ENCODE data around the gene HINT3. TPM values are rescaled to one million over a fixed set of nuclear protein-coding genes. Genes with fewer than 3 reads are reported as not detected.

The HINT3 gene
- total and polyA plus RNA-seq, 2 of the 13 experiments (the other 11 are each of a cell fraction or from before 2014, with no cell fraction given) = 3.1 to 22.8 TPM

- TF ChIP-seq ZBTB39 (CRISPR knock-in tag; IDR thresholded peaks at IDR 0.05) (no peak; the same call in 1 of the 2 replicates), ZNF224 (CRISPR knock-in tag; IDR thresholded peaks at IDR 0.05) (peak; percentile 98), FOXJ3 (CRISPR knock-in tag; IDR thresholded peaks at IDR 0.05; ENCODE audit: borderline replicate concordance) (peak; percentile 89), ZNF207 (IDR thresholded peaks at IDR 0.05; ENCODE audit: borderline replicate concordance) (no peak), JDP2 (CRISPR knock-in tag; IDR thresholded peaks at IDR 0.05; ENCODE audit: borderline replicate concordance) (no peak), KAT2B (IDR thresholded peaks at IDR 0.05; ENCODE audit: borderline replicate concordance, low read depth, low read length) (no peak), ELF1 (CRISPR knock-in tag; IDR thresholded peaks at IDR 0.05) (peak; percentile 74), ZNF7 (CRISPR knock-in tag; IDR thresholded peaks at IDR 0.05) (no peak), FLYWCH1 (CRISPR knock-in tag; IDR thresholded peaks at IDR 0.05) (peak; percentile 53; the same call in 1 of the 2 replicates), BORCS8-MEF2B (CRISPR knock-in tag; IDR thresholded peaks at IDR 0.05) (peak; percentile 99), NONO (IDR thresholded peaks at IDR 0.05) (no peak), NONO (CRISPR knock-in tag; conservative IDR thresholded peaks at IDR 0.05) (peak; percentile 98), MIER2 (CRISPR knock-in tag; IDR thresholded peaks at IDR 0.05) (peak; percentile 87), ARHGAP35 (CRISPR knock-in tag; IDR thresholded peaks at IDR 0.05; ENCODE audit: borderline replicate concordance) (peak; percentile 76; the same call in 1 of the 2 replicates), ZNF609 (CRISPR knock-in tag; IDR thresholded peaks at IDR 0.05; ENCODE audit: borderline replicate concordance) (peak; percentile 70; the same call in 1 of the 2 replicates), ZNF724P (CRISPR knock-in tag; IDR thresholded peaks at IDR 0.05; ENCODE audit: borderline replicate concordance) (peak; percentile 62; the same call in 1 of the 2 replicates), GLMP (CRISPR knock-in tag; IDR thresholded peaks at IDR 0.05; ENCODE audit: borderline replicate concordance) (no peak), ZNF564 (CRISPR knock-in tag; IDR thresholded peaks at IDR 0.05) (peak; percentile 56; the same call in 1 of the 2 replicates)
- TF ChIP-seq, protein P1, sequence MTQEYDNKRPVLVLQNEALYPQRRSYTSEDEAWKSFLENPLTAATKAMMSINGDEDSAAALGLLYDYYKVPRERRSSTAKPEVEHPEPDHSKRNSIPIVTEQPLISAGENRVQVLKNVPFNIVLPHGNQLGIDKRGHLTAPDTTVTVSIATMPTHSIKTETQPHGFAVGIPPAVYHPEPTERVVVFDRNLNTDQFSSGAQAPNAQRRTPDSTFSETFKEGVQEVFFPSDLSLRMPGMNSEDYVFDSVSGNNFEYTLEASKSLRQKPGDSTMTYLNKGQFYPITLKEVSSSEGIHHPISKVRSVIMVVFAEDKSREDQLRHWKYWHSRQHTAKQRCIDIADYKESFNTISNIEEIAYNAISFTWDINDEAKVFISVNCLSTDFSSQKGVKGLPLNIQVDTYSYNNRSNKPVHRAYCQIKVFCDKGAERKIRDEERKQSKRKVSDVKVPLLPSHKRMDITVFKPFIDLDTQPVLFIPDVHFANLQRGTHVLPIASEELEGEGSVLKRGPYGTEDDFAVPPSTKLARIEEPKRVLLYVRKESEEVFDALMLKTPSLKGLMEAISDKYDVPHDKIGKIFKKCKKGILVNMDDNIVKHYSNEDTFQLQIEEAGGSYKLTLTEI (CRISPR knock-in tag; conservative IDR thresholded peaks at IDR 0.05) = no peak
Measured at GRCh38 chr6:125956506-125957390, at the start of gene HINT3 (continued).
